GM18505 (cell line): ENCODE results near the gene CWF19L2.

Source experiments
- ATAC-seq: cut with Tn5 transposase; IDR thresholded peaks from one replicate; pipeline ENCODE4 v1.9.1; 2021; ENCODE audit not compliant: unreplicated experiment
- POLR2A ChIP-seq: IDR thresholded peaks from 4 replicates; pipeline ENCODE4 v1.6.1; 2011; ENCODE audit warnings: borderline replicate concordance; ENCODE audit not compliant: insufficient read depth, insufficient read length; ENCODE audit errors: extremely low read depth

The CWF19L2 gene

GRCh38 chr11:107329164-107329563, 128.5 kb downstream of the CWF19L2 start:
- no peak for TF ChIP-seq POLR2A

GRCh38 chr11:107316426-107316825, 141.2 kb downstream of the CWF19L2 start:
- TF ChIP-seq POLR2A, result no peak

More at GRCh38 chr11:107329164-107329563, 128.5 kb downstream of the CWF19L2 start:
- no peak for ATAC-seq

DNA sequence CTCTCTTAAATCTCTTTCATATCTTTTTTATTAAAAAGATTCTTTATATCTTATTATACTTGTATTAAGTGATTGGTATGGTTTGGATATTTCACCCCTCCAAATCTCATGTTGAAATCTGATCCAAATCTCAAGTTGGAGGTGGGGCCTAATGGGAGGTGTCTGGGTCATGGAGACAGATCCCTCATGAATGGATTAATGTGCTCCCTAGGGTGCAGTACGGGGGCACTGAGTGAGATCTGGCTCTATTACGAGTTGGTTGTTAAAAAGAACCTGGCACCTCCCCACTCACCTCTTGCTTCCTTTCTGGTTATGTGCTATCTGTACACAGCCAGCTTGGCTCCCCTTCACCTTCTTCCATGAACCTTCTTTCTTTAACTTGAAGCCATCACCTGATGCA, 149.6 kb downstream of the CWF19L2 start:
- no peak for TF ChIP-seq POLR2A
- ATAC-seq, result no peak

More at GRCh38 chr11:107316426-107316825, 141.2 kb downstream of the CWF19L2 start:
- no peak for ATAC-seq

GRCh38 chr11:107301878-107302277, 155.7 kb downstream of the CWF19L2 start:
- TF ChIP-seq POLR2A, result no peak
- ATAC-seq, result no peak

GRCh38 chr11:107293677-107294344, 163.8 kb downstream of the CWF19L2 start:
- no peak for TF ChIP-seq POLR2A
- no peak for ATAC-seq

DNA sequence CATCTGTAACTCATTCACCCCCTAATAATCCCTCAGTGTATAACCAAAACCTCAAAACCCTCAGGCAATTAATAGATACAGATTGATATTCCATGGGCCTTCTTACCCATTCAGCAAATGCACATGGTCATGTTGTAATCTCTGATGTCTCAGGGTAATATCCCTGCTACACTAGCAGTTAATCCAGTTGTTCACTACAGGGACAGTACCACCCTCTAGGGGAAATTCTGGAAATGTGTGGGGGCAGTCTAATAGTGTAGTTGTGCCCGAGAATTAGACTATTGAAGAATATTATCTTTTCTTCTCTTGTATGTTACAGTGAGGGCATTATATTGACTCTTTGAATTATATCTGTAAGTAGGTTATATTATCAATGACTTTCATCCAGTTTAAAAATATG, 175.4 kb downstream of the CWF19L2 start:
- ATAC-seq, result no peak
- TF ChIP-seq POLR2A, result no peak
